LNCAP (cell line): Measurements from ENCODE around the gene COQ9.

Experiments used
- CTCF ChIP-seq: fragments of 450-650 bp; IDR thresholded peaks from 2 replicates; pipeline ENCODE4 v1.5.1; 2017; ENCODE audit warnings: mild to moderate bottlenecking

COQ9 gene

GRCh38 chr16:57452021-57452420 lies 4.7 kb downstream of the COQ9 start:
- no peak for TF ChIP-seq CTCF

- peak; percentile 99 for TF ChIP-seq CTCF
These were observed 15.1 kb downstream of the COQ9 start, which contains the start of gene POLR2C for GRCh38 chr16:57462209-57462977. Gene POLR2C, plus strand, starts transcription at chr16:57462679. Its CDS starts 46 bp downstream, at chr16:57462725.

DNA sequence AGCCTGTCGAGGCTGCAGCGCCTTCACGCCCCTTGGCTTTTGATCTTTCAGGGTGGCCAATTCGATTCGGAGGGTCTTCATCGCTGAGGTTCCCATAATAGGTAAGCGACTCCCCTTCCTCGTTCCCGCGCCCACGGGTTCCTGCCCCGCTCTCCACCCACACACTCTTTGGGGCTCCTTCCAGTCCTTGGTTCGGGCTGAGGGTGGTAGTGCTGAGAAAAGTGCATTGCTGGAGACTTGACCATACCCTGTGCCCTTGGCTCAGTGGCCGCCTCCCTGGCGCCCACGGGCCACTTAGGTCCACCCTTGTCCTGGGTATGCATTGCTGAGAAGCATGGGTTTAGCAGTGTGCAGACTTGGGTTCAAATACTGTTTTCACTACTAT lies 15.7 kb downstream of the COQ9 start:
- TF ChIP-seq CTCF: no peak

DNA sequence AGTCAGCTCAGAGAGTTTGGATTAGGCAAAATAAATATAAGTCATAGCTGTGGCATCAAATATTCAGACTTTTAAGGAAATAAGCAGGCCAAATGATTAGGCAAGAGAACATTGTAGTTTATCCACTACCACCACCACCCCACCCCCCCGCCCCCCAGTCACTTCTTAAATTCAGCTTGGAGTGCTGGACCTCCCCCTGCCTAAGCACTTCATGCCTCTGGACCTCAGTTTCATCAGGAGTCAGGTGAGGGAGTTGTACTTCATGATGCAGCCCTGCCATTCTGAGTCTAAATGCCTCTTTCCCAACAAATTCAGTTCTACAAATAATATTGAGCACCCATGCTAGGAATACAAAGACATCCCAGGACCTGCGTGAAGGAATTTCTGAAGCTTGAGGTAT lies 17.2 kb downstream of the COQ9 start:
- no peak for TF ChIP-seq CTCF

GRCh38 chr16:57468346-57468745 lies 21.1 kb downstream of the COQ9 start:
- TF ChIP-seq CTCF: no peak

- no peak for TF ChIP-seq CTCF
These were observed 21.8 kb downstream of the COQ9 start for GRCh38 chr16:57469046-57469445.

DNA sequence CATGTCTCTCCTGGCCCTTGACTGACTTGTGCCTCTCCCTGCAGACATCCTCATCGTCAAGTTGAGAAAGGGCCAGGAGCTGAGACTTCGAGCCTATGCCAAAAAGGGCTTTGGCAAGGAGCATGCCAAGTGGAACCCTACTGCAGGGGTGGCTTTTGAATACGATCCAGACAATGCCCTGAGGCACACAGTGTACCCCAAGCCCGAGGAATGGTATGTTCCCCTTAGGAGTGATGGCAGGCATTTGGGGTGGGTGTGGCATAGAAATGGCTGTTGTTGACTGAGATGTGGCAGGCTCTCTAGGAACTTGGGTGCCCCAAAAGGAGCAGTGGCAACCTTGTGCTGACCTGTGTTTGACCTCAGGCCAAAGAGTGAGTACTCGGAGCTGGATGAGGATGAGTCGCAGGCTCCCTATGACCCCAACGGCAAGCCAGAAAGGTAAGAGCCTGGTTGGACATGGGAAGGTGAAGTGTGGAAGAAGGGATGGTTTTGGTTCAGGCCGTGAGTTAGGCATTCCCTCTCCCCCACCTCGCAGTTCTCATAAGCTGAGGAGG lies 22.7 kb downstream of the COQ9 start:
- no peak for TF ChIP-seq CTCF
